Measurements from ENCODE around the gene ZNF605.

DNA sequence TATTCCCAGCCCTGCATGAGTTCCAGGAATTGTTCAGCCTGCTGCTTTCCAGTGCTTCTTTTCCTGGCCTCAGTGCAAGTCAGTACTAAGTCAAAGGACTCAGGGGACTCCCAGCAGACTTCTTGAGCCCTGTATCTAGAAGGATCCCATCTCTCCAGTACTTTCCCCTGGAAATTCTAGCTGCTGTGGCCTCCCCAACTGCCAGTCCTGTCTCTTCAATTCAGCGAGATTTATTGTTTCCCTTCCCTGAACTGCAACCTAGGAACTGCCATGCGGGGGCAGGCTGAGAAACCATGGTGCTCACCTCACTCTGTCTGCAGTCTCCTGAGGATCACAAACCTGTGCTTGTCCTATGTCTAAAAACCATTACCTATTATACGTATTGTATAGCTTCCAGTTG lies 31.8 kb downstream of the ZNF605 start:
- TF ChIP-seq POLR2A (IDR thresholded peaks at IDR 0.05) (no peak), CTCF (IDR thresholded peaks at IDR 0.05) (no peak)

All from esophagus squamous epithelium (tissue), 4 donors.